Esophagus squamous epithelium (tissue), 4 donors: ENCODE data around the gene RNASE3.

Source experiments
- POLR2A ChIP-seq, 4 donors: fragments of 450-650 bp; IDR thresholded peaks; one replicate each; pipeline ENCODE4 v1.6.1; 2017; ENCODE audit warnings: antibody characterized with exemption in 4 of 4, mild to moderate bottlenecking in 4 of 4, moderate library complexity in 3 of 4
- TF ChIP-seq, protein P1 (sequence below), 6 experiments: fragments of 450-650 bp in 4 of 6; fragments of 200-600 bp in 2 of 6; sonication (generic) in 2 of 6; IDR thresholded peaks; one replicate each; pipeline ENCODE4 v1.5.1; 2016 to 2019; ENCODE audit warnings: antibody characterized with exemption in 6 of 6, mild to moderate bottlenecking in 4 of 6, moderate library complexity in 4 of 6

- TF ChIP-seq POLR2A (IDR thresholded peaks at IDR 0.05), result no peak
- TF ChIP-seq, protein P1, sequence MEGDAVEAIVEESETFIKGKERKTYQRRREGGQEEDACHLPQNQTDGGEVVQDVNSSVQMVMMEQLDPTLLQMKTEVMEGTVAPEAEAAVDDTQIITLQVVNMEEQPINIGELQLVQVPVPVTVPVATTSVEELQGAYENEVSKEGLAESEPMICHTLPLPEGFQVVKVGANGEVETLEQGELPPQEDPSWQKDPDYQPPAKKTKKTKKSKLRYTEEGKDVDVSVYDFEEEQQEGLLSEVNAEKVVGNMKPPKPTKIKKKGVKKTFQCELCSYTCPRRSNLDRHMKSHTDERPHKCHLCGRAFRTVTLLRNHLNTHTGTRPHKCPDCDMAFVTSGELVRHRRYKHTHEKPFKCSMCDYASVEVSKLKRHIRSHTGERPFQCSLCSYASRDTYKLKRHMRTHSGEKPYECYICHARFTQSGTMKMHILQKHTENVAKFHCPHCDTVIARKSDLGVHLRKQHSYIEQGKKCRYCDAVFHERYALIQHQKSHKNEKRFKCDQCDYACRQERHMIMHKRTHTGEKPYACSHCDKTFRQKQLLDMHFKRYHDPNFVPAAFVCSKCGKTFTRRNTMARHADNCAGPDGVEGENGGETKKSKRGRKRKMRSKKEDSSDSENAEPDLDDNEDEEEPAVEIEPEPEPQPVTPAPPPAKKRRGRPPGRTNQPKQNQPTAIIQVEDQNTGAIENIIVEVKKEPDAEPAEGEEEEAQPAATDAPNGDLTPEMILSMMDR (IDR thresholded peaks at IDR 0.05), result no peak
Observed at GRCh38 chr14:20857207-20857606, 34.0 kb upstream of the RNASE3 start.
